GM21529 (cell line): ENCODE measurements around the gene OR2C1.

ENCODE experiments used
- ATAC-seq: cut with Tn5 transposase; IDR thresholded peaks from one replicate; pipeline ENCODE4 v1.9.1; 2021; ENCODE audit not compliant: unreplicated experiment

Gene OR2C1

DNA sequence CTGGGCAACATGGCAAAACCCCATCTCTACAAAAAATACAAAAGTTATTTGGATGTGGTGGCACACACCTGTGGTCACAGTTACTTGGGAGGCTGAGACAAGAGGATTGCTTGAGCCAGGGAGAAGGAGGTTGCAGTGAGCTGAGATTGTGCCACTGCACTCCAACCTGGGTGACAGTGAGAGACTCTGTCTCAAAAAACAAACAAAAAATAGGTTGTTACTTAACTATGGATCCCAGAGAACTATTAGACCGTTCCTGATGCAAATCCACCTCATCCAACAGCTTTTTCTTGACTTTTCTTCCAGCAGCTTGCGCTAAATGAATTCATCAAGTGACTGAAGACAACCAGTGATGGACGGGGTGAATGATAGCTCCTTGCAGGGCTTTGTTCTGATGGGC lies at the start of gene OR2C1:
OR2C1 (plus strand) TSS at position 301 of the 400 bp plus-strand sequence; CDS start at position 353, 52 bp downstream.
- ATAC-seq: no peak

DNA sequence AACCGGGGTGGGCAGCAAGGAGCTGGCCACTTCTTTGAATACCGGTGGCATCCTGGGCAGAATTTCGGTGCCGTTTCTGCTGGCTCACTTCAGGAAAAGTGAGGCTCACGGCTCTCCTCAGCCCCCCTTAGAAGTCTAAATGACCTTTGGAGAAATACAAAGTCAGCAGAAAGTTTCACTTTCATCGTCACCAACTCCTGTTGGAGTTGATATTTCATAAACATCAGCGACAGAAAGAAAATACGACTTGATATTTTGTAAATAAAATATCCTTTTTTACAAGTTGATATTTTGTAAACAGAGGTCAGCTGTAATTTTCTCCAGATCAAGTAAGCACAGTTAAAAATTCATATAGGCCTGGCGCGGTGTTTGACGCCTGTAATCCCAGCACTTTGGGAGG lies 49.6 kb upstream of the OR2C1 start:
- no peak for ATAC-seq

DNA sequence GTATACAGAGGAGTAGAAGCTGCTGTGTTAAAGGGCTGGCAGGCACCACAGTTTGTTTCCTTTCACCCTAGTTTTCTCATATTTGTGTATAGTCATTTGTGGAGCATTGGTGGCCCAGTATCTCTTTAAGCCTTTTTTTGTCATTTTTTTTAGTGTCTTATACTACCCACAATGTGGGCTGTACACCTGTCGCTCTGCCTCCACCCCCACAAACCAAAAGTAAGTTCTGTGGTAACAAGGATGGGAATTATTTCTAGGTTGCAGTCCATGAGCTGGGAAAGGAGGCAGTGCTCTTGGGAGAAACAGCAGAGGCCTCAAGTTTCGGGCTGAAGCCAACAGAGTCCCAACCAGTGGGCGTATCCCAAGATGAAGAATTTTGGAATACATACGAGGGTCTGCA lies 44.2 kb upstream of the OR2C1 start:
- ATAC-seq: no peak

DNA sequence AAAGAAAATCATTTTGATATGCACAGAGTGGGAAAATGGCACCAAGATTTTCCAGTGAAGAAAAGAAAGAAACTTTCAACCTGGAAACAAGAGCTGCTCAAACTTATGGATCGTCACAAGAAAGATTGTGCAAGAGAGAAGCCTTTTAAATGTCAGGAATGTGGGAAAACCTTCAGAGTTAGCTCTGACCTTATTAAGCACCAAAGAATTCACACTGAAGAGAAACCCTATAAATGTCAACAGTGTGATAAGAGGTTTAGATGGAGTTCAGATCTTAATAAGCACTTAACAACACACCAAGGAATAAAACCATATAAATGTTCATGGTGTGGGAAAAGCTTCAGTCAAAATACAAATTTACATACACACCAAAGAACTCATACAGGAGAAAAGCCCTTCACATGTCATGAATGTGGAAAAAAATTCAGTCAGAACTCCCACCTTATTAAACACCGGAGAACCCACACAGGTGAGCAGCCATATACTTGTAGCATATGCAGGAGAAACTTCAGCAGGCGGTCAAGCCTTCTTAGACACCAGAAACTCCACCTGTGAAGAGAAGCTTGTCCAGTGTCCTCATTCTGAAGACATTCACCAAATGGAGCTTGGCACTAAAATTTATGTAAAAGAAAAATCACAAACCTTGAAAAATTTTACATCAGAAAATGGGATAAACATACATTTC lies 38.2 kb upstream of the OR2C1 start:
- no peak for ATAC-seq

DNA sequence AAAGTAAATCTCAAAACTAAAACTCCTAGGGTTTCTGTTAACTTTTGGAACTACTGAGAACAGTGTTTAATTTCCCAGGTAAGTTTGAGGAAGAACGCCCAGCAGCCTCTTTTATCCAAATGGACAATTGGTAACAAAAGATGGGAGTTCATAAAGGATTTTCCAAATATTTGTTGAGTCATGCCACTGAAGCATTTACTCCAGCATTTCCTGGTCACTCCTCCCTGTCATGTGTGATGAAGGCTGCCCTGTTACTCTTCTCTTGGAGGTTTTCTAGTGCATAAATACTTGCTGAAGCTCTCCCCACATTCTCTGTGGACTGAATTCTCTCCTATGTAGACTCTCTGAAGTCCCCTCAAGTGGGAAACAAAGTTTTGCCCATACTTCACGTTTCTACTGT lies 33.9 kb upstream of the OR2C1 start:
- no peak for ATAC-seq

DNA sequence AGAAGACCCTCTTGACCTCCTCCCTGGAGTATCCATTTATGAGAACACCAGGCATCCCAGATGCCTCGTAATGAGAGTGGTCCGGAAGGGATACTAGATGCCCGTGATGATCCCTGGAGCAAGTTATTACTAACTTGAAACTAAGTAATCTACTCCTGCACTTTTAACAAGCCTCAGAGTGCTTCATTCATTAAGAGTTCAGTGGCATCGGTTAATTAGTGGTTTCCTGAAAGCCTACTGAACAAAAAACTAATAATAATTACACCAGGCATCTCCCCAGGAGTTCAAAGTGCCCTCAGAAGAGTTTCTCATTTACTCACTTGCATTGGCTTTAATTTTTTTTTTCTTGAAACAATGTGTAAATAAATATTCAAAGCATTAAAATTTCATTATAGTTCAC lies 28.2 kb upstream of the OR2C1 start:
- ATAC-seq: no peak

DNA sequence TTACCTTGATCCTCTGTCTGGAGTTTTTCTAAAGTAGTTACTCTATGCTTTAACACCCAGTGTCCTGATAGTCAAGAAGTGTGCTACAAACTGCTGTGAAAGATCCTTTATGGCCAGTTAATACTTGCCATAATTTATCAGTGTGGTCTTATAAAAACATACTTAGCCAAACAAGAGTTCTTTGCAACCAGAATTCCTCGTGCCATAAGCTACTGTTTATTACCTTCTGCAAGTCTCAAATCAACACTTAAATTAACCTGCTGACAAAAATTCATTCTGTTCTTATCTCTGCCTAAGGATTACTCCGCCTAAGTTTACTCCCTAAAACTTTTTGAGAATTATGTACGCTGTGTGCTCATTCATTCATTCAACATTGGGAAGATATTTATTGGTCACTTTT lies 27.6 kb upstream of the OR2C1 start:
- ATAC-seq: no peak

DNA sequence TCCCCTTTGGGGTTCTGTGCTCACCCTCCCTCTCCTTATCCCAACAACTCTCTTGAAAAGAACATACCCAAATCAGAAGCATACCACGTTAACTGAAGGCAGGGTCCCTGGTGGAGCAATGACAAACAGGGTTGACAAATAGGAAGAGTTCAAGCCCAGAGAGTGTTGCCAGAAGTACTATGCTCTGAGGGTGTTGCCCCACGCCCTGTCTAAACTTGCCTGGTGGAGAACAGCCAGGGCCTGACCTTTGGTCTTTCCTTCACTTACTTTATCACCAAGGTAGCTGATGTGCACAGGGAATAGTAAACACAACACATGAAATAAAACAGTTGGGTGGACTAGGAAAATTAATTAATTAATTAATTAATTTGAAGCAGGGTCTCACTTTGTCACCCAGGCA lies 27.0 kb upstream of the OR2C1 start:
- no peak for ATAC-seq

DNA sequence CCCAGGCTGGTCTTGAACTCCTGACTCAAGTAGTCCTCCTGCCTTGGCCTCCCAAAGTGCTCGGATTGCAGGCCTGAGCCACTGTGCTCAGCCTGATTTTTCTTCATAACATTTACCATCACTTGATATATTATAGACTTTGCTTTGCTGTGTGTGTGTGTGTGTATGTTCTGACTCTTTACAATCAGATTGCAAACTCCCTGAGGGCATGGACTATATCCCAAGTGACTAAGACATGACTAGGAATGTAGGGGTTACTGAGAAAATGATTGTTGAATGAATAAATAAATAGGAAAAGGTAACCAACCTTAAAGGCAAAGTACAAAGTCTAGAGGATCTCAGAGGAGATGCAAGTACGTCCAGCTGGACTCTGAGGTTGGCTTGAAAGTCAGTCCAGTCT lies 9.6 kb upstream of the OR2C1 start:
- ATAC-seq: no peak

DNA sequence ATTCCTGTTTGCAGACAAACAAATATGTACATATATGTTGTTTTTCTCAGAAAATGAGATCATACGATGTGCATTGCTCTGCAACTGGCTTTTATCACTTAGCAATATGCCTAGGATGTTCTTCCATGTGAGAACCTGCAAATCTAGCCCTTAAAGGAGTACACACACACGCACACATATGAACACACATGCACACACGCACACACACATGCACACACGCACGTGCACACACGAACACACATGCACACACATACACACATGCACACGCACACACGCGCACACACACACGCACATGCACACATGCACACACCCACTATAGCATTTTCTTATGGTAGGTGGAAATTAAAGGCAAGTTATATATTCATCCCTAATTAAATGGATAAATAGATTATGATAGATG lies 8.1 kb upstream of the OR2C1 start:
- ATAC-seq: no peak

DNA sequence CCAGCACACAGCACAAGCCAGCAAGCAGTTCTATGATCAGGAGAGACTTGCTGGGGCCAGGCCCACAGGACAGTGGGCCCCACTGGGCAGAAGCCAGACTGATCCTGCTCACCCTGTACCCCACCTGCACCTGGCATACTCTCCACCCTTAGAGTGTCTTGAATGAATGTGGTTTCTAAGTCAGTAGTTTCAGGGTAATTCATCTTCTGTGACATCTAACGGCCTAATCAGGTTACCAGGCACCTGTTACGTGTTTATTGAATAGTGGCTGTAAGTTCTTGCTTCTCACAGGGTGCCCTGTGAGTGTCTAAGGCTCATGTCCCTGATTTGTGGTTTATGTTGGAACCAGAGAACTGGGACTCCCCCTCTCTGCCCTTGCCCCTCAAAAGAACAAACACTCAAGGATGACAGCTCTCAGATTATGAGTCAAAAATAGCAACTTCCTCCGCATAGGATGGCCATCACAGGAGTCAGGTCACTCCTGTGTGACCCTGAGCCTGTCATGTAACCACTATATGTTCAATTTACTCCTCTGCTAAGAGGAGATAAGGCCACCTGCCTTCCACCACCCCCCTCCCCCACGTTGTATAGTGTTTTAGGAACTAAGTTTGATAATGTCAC lies 7.0 kb upstream of the OR2C1 start:
- ATAC-seq: no peak

DNA sequence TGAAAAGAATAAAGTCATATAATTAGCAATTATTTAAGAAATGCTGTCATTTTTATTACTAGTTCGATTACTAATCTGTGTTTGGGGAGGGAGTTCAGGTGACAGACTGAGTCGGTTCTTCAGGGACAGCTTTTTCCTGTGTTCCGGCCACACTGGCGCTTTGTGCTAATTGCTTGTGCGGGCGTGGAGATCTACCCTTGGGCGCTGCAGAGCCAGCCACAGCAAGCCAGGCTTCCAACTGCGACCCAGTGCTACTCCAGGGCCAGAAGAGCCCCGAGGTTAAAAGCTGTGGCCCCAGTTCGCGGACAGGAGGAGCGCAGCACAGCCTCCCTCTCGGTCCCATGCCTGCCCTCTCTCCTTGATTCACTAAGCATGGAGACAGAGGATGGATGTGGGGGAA lies 6.5 kb upstream of the OR2C1 start:
- no peak for ATAC-seq

DNA sequence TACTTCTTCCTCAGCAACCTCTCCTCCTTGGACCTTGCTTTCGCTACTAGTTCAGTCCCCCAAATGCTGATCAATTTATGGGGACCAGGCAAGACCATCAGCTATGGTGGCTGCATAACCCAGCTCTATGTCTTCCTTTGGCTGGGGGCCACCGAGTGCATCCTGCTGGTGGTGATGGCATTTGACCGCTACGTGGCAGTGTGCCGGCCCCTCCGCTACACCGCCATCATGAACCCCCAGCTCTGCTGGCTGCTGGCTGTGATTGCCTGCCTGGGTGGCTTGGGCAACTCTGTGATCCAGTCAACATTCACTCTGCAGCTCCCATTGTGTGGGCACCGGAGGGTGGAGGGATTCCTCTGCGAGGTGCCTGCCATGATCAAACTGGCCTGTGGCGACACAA lies 429 bp downstream of the OR2C1 start:
- ATAC-seq: no peak

DNA sequence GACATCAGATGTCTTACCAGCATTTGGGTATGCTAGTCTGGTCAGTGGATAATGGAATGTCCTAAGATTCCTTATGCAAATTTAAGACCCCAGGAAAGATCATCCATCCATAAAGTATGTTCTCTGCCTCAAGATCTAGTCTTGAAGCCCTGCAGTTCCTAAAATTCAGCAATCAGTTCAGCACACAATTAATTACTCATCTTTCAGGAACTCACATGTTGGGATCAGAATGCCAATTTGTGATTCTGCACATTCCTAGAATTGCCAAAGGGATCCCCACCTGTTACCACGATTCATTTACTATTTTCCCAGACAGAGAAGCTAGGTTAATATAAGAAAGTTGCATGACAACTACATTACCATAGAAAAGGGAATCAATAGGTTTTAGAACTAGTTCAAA lies 3.2 kb downstream of the OR2C1 start:
- ATAC-seq: no peak

DNA sequence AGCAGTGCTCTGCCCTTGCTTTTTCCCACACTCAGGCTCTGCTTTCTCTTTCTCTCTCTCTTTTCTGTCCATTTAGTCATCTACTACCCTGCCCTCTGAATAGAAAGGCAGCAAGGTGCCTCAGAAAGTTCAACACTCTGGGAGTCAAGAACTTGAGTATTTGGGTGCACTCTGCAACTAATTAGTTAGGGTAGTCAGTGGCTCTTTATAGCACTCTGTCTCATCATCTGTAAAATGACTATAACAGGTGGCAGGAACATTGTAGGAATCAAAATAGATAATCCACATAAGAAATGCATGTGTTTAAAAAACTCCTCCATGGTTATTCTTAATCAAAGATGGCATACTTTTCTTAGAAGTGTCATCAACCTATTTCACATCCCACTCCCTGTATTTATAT lies 7.2 kb downstream of the OR2C1 start:
- no peak for ATAC-seq

DNA sequence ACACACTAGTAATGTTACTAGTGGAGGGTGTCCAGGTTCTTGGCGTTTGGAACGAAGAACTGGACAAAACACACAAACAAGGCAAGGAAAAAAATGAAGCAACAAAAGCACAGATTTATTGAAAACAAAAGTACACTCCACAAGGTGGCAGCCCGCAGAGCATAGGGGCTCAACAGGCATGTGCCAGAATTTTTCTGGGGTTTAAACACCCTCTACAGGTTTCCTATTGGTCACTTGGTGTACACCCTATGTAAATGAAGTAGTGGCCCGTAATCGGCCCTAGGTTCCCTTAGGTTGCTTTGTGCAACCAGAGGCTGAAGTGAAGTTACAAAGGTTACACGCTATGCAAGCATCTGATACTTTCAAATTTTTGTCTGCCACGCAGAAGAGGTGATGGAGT lies 8.1 kb downstream of the OR2C1 start:
- no peak for ATAC-seq

DNA sequence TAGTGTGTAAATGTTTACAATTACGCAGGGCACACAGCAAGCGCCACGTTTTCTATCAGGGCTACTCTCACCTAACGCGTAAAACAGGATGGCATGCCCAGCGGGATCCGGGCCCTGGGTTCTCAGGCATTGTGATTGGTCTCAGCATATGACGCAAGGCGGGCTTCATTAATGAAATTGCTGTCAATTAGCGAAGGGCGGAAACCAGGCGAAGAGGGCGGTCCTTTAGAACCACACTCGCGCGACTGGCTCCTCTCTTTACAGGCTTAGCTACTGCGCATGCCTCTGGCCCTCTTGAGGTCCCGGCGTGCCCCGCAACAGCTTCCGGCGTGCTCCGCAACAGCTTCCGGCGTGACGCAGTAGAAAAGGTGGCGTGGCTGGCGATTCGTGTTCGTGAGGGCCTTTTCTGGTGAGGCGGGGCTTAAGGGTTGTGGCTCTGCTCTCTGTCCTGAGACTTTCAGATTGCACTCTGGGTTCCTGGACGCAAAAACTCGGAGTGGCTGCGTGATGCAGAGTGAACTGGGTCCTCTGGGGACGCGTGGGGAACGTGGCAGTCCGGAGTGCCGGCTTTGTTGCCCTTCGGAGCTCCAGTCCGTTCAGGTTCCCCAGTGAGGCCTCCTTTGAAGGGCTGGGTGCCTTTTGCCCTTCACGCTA lies 9.2 kb downstream of the OR2C1 start:
- peak; percentile 48 for ATAC-seq

DNA sequence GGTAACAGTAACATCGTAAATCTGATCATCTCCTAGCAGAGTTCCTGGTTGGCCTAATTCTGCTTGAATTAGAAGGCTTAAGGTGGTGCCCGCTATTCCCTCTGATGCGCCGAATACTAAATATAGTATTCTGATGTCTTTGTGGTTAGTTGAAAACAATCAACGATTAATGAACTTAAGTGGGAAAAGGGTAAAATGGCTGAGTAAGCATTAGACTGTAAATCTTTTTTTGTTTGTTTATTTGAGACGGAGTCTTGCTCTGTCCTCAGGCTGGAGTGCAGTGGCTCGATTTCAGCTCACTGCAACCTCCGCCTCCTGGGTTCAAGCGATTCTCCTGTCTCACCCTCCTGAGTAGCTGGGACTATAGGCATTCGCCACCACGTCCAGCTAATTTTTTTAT lies 13.4 kb downstream of the OR2C1 start:
- no peak for ATAC-seq

DNA sequence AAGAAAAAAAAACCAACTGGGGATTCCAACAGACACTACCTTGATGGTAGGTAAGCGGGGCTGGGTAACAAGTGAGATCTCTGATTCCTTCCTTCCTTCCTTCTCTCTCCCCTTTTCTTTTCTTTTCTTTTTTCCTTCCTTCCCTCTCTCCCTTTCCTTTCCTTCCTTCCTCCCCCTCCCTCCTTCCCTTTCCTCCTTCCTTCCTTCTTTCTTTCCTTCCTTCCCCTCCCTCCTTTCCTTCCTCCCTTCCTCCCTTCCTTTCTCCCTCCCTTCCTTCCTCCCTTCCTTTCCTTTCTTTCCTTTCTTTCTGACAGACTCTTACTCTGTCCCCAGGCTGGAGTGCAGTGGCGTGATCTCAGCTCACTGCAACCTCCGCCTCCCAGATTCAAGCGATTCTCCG lies 20.0 kb downstream of the OR2C1 start:
- no peak for ATAC-seq

DNA sequence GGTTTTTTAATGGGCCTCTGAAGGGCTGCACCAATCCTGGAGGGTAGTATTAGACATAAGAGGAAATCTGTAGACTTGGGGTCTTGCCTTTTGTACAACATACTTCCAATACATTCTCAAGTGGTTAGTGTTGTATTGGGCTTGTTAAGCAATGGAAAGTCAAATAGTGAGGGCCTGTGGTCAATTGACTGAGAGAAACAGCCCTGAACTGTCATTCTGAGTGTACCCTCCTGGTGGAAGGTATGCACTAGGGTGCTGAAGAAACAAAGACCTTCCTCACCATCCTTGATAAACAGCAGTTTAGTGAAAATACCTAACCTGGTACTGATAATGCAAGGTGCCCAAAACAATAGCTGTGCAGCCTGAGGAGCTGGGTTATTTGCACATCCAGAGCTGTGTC lies 22.2 kb downstream of the OR2C1 start:
- no peak for ATAC-seq

DNA sequence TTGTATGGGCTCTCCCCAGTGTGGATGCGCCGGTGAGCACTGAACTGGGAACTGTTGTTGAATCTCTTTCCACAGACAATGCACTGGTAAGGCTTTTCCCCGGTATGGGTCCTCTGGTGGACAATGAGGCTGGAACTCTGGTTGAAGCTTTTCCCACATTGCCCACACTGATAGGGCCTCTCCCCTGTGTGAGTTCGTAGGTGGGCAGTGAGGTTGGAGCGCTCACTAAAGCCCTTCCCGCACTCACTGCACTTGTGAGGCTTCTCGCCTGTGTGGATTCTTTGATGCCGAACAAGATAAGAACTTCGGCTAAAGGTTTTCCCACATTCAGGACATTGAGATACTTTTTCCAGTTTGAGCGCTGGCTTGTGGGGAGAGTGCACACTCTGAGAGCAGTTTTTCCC lies 27.4 kb downstream of the OR2C1 start:
- ATAC-seq: no peak

DNA sequence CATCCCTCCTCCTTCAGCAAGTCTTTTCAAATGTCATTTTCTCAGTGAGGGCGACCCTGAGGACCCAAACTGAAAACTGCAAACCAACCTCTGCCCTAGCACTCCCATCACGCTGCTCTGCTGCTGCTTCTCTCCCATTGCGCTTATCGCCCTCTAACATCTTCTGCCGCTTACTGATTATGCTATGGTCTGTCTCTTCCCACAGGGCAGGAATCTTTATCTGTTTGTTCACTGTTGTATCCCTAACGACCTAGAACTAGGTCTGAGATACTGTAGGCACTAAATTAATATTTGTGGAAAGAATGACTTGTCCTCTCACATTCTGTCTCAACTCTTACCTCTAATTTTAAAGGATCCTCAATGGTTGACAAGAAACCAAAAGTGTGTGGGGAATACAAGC lies 32.6 kb downstream of the OR2C1 start:
- no peak for ATAC-seq
